Rectal smooth muscle tissue (tissue), 1 donor: ENCODE measurements around the gene KRTAP4-9.
"Not testable (repeated sequence)": the region's sequence is repeated elsewhere in the genome, so short reads cannot be mapped to it uniquely, and the experiment has no call there.

Experiments
- H3K27ac ChIP-seq: one replicate; pipeline ENCODE4 v1.7.0; 2013; ENCODE audit warnings: low read depth, low read length, inconsistent platforms
- H3K27me3 ChIP-seq: one replicate; pipeline ENCODE4 v1.7.0; 2013; ENCODE audit warnings: low read length; ENCODE audit not compliant: control insufficient read depth, insufficient read depth
- H3K36me3 ChIP-seq: one replicate; pipeline ENCODE4 v1.7.0; 2013; ENCODE audit warnings: low read length; ENCODE audit not compliant: control insufficient read depth, insufficient read depth
- H3K4me1 ChIP-seq: one replicate; pipeline ENCODE4 v1.7.0; 2013; ENCODE audit warnings: low read length; ENCODE audit not compliant: control insufficient read depth, insufficient read depth
- H3K4me3 ChIP-seq: one replicate; pipeline ENCODE4 v1.7.0; 2013; ENCODE audit warnings: low read length
- H3K9ac ChIP-seq: one replicate; pipeline ENCODE4 v1.7.0; 2013; ENCODE audit warnings: low read length

Gene KRTAP4-9

DNA sequence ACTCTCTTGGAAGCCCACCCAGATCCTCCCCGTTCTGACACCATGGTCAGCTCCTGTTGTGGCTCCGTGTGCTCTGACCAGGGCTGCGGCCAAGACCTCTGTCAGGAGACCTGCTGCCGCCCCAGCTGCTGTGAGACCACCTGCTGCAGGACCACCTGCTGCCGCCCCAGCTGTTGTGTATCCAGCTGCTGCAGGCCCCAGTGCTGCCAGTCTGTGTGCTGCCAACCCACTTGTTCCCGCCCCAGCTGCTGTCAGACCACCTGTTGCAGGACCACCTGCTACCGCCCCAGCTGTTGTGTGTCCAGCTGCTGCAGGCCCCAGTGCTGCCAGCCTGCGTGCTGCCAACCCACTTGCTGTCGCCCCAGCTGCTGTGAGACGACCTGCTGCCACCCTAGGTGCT lies at the start of gene KRTAP4-9:
Gene KRTAP4-9 (plus strand): TSS at position 43 of the 400 bp plus-strand sequence. CDS start 0 bp downstream, at position 43.
- not testable (repeated sequence) for H3K27me3 ChIP-seq, H3K27ac ChIP-seq, H3K4me1 ChIP-seq, H3K9ac ChIP-seq, H3K36me3 ChIP-seq, H3K4me3 ChIP-seq

GRCh38 chr17:41057547-41057946 lies 47.6 kb upstream of the KRTAP4-9 start:
- no peak overlapping the region for H3K27ac ChIP-seq
- no peak overlapping the region for H3K9ac ChIP-seq
- no peaks in the 10 kb centered on the region for H3K4me1 ChIP-seq
- no peak overlapping the region for H3K4me3 ChIP-seq
- peaks cover 3% of the 10 kb centered on the region for H3K27me3 ChIP-seq
- no peaks in the 10 kb centered on the region for H3K36me3 ChIP-seq

- Histone ChIP-seq H3K36me3 (no peaks in the 10 kb centered on the region), H3K4me1 (no peaks in the 10 kb centered on the region), H3K27ac (no peak overlapping the region), H3K27me3 (peaks cover 3% of the 10 kb centered on the region), H3K4me3 (no peak overlapping the region), H3K9ac (no peak overlapping the region)
Measured at GRCh38 chr17:41058741-41059140, 46.4 kb upstream of the KRTAP4-9 start.

DNA sequence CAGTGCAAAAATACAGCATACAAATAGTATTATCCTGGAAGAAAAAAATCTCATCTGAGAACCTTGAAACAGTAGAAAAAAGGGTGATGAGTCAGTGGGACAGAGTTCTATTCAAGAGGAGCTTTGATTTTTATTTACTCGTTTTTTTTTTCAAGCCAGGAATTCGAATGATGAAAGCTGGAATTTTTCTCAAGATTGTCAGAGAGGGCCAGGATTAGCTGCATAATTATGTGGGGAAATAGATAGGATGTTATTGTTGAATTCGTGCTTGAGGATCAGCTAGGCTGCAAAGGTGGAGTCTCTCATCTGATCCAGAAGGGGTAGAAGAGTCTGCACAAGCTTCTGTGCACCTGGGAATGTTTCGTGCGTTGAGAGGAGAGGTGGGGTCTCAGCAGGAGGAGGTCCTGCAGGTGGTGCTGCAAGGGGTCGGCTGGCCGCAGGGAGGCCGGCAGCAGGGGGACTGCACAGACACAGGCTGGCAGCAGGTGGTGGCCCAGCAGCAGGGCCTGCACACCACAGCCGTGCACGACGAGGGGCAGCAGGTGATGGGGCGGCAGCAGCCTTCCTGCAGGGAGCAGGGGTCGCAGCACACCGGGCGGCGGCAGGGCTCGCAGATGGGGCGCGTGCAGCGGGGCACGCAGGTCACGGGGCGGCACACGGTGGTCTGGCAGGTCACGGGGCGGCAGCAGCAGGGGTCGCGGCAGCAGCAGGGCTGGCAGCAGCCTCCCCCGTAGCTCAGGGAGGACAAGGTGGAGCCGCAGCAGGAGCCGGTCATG lies 45.7 kb upstream of the KRTAP4-9 start:
- not testable (repeated sequence) for H3K36me3 ChIP-seq, H3K4me3 ChIP-seq, H3K9ac ChIP-seq, H3K4me1 ChIP-seq, H3K27me3 ChIP-seq, H3K27ac ChIP-seq

- Histone ChIP-seq H3K4me3 (no peak within 1 kb of the TSS), H3K27ac (no peak within 1 kb of the TSS), H3K27me3 (peaks cover 3% of the 10 kb centered on the region), H3K36me3 (no peaks in the 10 kb centered on the region), H3K9ac (no peak within 1 kb of the TSS), H3K4me1 (no peaks in the 10 kb centered on the region)
Measured at GRCh38 chr17:41060052-41060604, 45.1 kb upstream of the KRTAP4-9 start, which contains the start of gene KRTAP2-3. Gene KRTAP2-3 (minus strand): TSS chr17:41060114. CDS start chr17:41060050, 64 bp downstream.

DNA sequence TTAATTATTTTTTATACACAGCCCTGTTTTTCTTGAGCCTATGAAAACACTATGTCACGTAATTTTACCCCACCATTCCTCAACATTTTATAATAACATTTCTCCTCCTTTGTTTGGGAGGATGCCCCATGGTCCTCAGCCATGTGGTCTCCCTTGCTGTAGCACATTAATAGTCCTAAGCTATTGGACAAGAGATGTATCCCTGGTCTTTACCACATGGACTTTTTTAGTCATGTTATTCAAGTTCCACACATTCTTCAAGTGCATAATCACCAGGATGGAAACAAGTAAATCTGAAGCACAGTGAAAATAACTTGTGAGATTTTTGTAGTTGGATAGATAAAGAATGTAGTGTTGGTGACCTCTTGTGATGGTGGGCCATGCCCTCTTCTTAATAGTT lies 43.2 kb upstream of the KRTAP4-9 start:
- no peak overlapping the region for H3K4me3 ChIP-seq
- H3K4me1 ChIP-seq, result no peaks in the 10 kb centered on the region
- H3K27me3 ChIP-seq, result peaks cover 3% of the 10 kb centered on the region
- H3K36me3 ChIP-seq, result no peaks in the 10 kb centered on the region
- no peak overlapping the region for H3K9ac ChIP-seq
- H3K27ac ChIP-seq, result no peak overlapping the region

- Histone ChIP-seq H3K4me3 (no peak overlapping the region), H3K9ac (no peak overlapping the region), H3K36me3 (no peaks in the 10 kb centered on the region), H3K4me1 (no peaks in the 10 kb centered on the region), H3K27ac (no peak overlapping the region), H3K27me3 (peaks cover 3% of the 10 kb centered on the region)
Measured at GRCh38 chr17:41063449-41063848, 41.7 kb upstream of the KRTAP4-9 start.

DNA sequence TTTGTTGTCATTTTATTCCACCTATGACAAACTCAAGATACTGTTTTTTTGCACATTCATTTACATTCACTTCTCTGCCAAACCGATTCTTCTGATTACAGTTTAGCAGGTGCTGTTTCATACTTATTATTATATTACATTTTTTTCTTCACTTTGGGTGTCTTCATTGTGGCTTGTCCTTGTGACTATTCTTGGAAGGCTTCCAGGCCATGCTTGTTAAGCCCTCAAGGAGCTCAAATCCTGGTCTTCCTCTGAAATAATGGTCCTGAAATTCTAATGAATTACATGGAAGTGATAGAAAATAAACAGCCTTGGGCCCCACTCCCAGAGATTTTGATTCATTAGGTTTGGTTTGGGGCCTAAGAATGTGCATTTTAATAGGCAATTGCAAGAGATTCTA lies 40.9 kb upstream of the KRTAP4-9 start:
- no peaks in the 10 kb centered on the region for H3K4me1 ChIP-seq
- H3K4me3 ChIP-seq, result no peak overlapping the region
- H3K36me3 ChIP-seq, result no peaks in the 10 kb centered on the region
- no peak overlapping the region for H3K27ac ChIP-seq
- H3K27me3 ChIP-seq, result peaks cover 2% of the 10 kb centered on the region
- no peak overlapping the region for H3K9ac ChIP-seq

DNA sequence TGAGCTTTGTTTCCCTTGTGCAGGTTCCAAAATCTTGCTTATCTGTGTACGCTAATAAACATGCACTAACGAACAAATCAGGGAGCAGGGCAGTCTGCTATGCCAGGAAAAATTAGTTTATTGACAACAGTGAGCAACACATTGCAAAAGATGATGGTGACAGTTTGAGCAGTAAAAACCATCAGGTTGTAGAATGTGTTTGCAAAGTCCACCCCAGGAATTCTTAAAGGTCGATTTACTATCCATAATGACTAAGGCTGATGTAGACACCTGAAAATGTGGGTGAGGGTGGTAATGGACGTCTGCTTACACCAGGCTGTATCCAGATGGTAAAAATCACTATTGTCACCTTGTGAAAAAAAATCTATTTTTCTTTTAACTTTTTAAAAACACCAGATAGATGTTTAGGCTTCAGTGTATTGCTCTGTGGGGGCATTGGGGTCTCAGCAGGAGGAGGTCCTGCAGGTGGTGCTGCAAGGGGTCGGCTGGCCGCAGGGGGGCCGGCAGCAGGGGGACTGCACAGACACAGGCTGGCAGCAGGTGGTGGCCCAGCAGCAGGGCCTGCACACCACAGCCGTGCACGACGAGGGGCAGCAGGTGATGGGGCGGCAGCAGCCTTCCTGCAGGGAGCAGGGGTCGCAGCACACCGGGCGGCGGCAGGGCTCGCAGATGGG lies 40.0 kb upstream of the KRTAP4-9 start:
- H3K27me3 ChIP-seq, H3K27ac ChIP-seq, H3K4me3 ChIP-seq, H3K9ac ChIP-seq, H3K4me1 ChIP-seq, H3K36me3 ChIP-seq: not testable (repeated sequence)

GRCh38 chr17:41065829-41066624 lies 39.2 kb upstream of the KRTAP4-9 start, which contains the start of gene KRTAP2-4:
Gene KRTAP2-4 (minus strand): TSS chr17:41065879. CDS start chr17:41065845, 34 bp downstream.
- H3K4me1 ChIP-seq, result no peaks in the 10 kb centered on the region
- H3K9ac ChIP-seq, result no peak within 1 kb of the TSS
- no peak within 1 kb of the TSS for H3K4me3 ChIP-seq
- H3K27me3 ChIP-seq, result no peaks in the 10 kb centered on the region
- no peak within 1 kb of the TSS for H3K27ac ChIP-seq
- no peaks in the 10 kb centered on the region for H3K36me3 ChIP-seq

- Histone ChIP-seq H3K27me3 (no peaks in the 10 kb centered on the region), H3K9ac (no peak overlapping the region), H3K4me1 (no peaks in the 10 kb centered on the region), H3K4me3 (no peak overlapping the region), H3K36me3 (no peaks in the 10 kb centered on the region), H3K27ac (no peak overlapping the region)
Measured at GRCh38 chr17:41067281-41067680, 37.9 kb upstream of the KRTAP4-9 start.

DNA sequence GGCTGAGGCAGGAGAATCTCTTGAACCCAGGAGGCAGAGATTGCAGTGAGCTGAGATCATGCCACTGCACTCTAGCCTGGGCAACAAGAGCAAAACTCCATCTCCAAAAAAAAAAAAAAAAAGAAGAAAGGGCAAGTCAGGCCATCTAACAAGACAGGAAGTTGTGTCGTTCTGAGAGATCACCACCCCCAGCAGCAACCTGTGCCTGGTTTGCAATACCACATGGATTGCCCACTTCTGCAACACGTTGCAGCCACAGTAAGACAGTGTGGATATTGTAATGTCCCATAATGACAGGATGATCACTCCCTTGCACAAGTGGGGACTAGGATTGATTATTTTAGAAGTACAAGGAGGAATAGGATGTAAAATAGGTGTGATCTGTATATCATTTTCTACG lies 36.2 kb upstream of the KRTAP4-9 start:
- Histone ChIP-seq H3K4me1 (no peaks in the 10 kb centered on the region), H3K36me3 (no peaks in the 10 kb centered on the region), H3K27me3 (no peaks in the 10 kb centered on the region), H3K4me3 (no peak overlapping the region), H3K27ac (no peak overlapping the region), H3K9ac (no peak overlapping the region)
